ENCODE data around the gene PSAPL1.
A peak's percentile ranks its signal among the peaks of the same experiment; 100 is the strongest.

Gene PSAPL1

GRCh38 chr4:7414736-7415510 lies 19.8 kb downstream of the PSAPL1 start:
- no peak overlapping the region for H3K4me3 ChIP-seq (ENCODE audit: low read length)
- no peak for TF ChIP-seq CTCF (conservative IDR thresholded peaks at IDR 0.05; ENCODE audit: low read length)
- no peak for DNase-seq (ENCODE audit: low read depth)

- no peak for DNase-seq (ENCODE audit: low read depth)
- no peak for TF ChIP-seq CTCF (conservative IDR thresholded peaks at IDR 0.05; ENCODE audit: low read length)
- no peak overlapping the region for H3K4me3 ChIP-seq (ENCODE audit: low read length)
Measured at GRCh38 chr4:7414046-7414445, 20.7 kb downstream of the PSAPL1 start.

GRCh38 chr4:7412554-7412912 lies 22.2 kb downstream of the PSAPL1 start:
- DNase-seq (ENCODE audit: low read depth) = no peak
- no peak overlapping the region for H3K4me3 ChIP-seq (ENCODE audit: low read length)
- no peak for TF ChIP-seq CTCF (conservative IDR thresholded peaks at IDR 0.05; ENCODE audit: low read length)

- no peak for DNase-seq (ENCODE audit: low read depth)
- no peak for TF ChIP-seq CTCF (conservative IDR thresholded peaks at IDR 0.05; ENCODE audit: low read length)
- no peak overlapping the region for H3K4me3 ChIP-seq (ENCODE audit: low read length)
Measured at GRCh38 chr4:7411896-7412553, 22.7 kb downstream of the PSAPL1 start.

- DNase-seq (ENCODE audit: low read depth) = no peak
- H3K4me3 ChIP-seq (ENCODE audit: low read length) = no peak overlapping the region
- TF ChIP-seq CTCF (conservative IDR thresholded peaks at IDR 0.05; ENCODE audit: low read length) = no peak
Measured at GRCh38 chr4:7411491-7411890, 23.2 kb downstream of the PSAPL1 start.

GRCh38 chr4:7410446-7410845 lies 24.3 kb downstream of the PSAPL1 start:
- DNase-seq (ENCODE audit: low read depth) = peak; percentile 11
- no peak overlapping the region for H3K4me3 ChIP-seq (ENCODE audit: low read length)
- no peak for TF ChIP-seq CTCF (conservative IDR thresholded peaks at IDR 0.05; ENCODE audit: low read length)

GRCh38 chr4:7408166-7408565 lies 26.6 kb downstream of the PSAPL1 start:
- no peak for TF ChIP-seq CTCF (conservative IDR thresholded peaks at IDR 0.05; ENCODE audit: low read length)
- no peak overlapping the region for H3K4me3 ChIP-seq (ENCODE audit: low read length)
- no peak for DNase-seq (ENCODE audit: low read depth)

Measured in AG10803 (cell line).